Right kidney (tissue), 1 donor: ENCODE results near the gene INTS12.
A peak's percentile ranks its signal among the peaks of the same experiment; 100 is the strongest.
"Not testable (repeated sequence)": the region's sequence is repeated elsewhere in the genome, so short reads cannot be mapped to it uniquely, and the experiment has no call there.

Source experiments
- DNase-seq: peaks from one replicate; pipeline ENCODE4 v3.0.0-alpha.2; 2016

INTS12 gene

DNA sequence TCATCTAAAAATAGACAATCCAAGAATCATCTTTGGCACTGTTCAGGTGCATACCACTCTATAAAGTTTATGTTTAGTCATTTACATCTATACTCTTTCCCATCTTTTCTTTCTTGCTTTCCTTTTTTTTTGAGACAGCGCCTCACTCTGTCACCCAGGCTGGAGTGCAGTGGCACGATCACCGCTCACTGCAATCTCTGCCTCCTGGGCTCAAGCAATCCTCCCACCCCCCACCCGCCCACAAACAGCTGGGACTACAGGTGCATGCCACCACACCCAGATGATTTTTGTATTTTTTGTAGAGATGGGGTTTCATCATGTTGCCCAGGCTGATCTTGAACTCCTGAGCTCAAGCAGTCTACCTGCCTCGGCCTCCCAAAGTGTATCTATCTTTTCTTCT, 13.7 kb downstream of the INTS12 start:
- not testable (repeated sequence) for DNase-seq

- no peak for DNase-seq
Observed at GRCh38 chr4:105686571-105686970, 21.9 kb downstream of the INTS12 start.

GRCh38 chr4:105683038-105683437, 25.5 kb downstream of the INTS12 start:
- DNase-seq: no peak

GRCh38 chr4:105679186-105679585, 29.3 kb downstream of the INTS12 start:
- no peak for DNase-seq

GRCh38 chr4:105677709-105678108, 30.8 kb downstream of the INTS12 start:
- no peak for DNase-seq

GRCh38 chr4:105674011-105674410, 34.5 kb downstream of the INTS12 start:
- no peak for DNase-seq

GRCh38 chr4:105671301-105671700, 37.2 kb downstream of the INTS12 start:
- DNase-seq: no peak

GRCh38 chr4:105670684-105671083, 37.8 kb downstream of the INTS12 start:
- no peak for DNase-seq

- no peak for DNase-seq
Observed at GRCh38 chr4:105666693-105667092, 41.8 kb downstream of the INTS12 start.

DNA sequence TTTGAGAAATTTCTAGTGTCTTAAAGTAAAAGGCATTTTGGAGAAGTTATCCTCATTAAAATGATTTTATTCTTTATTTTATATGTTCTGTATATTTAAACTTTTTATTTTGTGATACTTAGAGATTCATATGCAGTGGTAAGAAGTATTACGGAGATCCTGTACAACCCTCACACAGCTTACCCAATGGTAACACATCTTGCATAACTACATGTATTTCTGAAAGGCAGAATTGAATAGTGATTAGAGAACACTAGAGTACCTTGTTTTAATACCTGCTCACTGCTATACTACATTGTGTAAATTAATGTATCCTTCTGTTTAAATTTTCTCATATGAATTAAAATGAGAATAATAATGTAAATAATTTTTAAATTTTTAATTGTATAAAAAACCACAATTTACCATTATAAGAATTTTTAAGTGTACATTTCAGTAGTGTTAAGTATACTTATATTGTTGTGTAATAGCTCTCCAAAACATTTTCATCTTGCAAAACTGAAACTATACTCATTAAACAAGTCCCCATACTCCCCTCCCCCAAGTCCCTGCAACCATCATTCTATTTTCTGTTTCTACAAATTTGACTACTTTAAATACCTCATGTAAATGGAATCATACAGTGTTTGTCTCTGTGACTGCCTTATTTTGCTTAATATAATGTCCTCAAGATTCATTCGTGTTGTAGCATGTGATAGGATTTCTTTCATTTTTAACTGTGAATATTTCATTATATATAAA, 45.4 kb downstream of the INTS12 start:
- no peak for DNase-seq

- no peak for DNase-seq
Observed at GRCh38 chr4:105661028-105661427, 47.5 kb downstream of the INTS12 start.

GRCh38 chr4:105659190-105659589, 49.3 kb downstream of the INTS12 start:
- no peak for DNase-seq

GRCh38 chr4:105657117-105657765, 51.2 kb downstream of the INTS12 start:
- DNase-seq: no peak

GRCh38 chr4:105652286-105652888, 56.1 kb downstream of the INTS12 start:
- no peak for DNase-seq

DNA sequence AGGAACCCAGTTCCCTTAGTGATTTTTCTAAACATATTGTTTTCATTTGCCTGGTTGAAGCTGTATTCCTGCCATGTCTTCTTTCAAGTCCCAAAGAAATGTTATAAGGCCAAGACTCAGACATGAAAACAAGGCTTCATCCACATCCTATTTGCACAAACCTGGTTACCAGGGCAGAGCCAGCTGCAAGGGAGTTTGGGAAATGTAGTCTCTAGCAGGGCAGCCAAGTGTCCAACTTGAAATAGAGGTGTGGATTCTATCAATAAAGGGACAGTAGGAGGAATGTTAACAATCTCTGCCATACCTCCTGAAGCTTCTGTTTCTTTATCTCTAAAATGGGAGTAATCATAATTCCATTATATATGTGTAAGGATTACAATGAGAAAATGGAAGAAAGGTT, 56.6 kb downstream of the INTS12 start:
- peak; percentile 26 for DNase-seq

GRCh38 chr4:105650190-105650589, 58.3 kb downstream of the INTS12 start:
- DNase-seq: no peak

DNA sequence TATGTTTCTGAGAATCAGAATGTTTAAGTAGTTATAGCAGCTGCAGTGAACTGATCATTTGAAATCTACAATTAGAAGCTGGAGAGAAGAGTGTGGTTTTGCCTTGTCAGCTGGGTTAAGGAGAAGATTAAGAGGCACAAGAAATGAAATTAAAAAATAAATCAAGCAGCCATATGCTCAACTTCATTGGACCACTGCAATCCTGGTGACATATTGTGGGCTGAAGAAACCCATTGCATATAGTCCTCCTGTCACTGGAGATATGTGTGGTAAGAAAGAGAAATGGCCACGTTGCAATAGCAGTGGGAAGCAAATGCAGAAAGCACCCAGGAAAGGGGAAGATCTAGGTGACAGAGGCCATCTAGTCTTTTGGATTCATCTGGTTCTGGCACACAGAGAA, 63.0 kb downstream of the INTS12 start:
- DNase-seq: no peak

- no peak for DNase-seq
Observed at GRCh38 chr4:105644257-105644656, 64.2 kb downstream of the INTS12 start.

- DNase-seq: no peak
Observed at GRCh38 chr4:105641845-105642244, 66.6 kb downstream of the INTS12 start.

- DNase-seq: no peak
Observed at GRCh38 chr4:105637408-105638176, 70.9 kb downstream of the INTS12 start.

- DNase-seq: no peak
Observed at GRCh38 chr4:105634402-105635080, 73.9 kb downstream of the INTS12 start.

DNA sequence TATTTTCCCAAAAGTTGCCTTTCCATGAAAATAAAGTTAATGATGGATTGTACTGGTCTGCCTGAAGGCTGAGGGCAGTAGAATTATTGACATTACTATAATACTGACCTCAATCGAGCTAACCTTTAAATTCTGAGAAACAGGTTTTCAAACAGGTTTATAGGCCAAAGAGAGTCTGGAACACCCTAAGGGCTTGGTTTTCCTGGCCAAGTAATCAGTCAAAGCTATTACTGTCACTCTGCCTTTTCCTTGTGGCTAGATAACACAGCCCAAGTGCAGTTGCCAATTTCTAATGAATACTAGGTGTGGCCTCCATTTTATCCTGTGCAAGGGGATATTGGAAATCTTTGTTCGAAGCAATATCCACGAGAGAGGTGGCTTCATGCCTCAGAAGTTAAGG, 75.2 kb downstream of the INTS12 start:
- no peak for DNase-seq
